Mesenchymal stem cell (in vitro differentiated cells and primary cell): Measurements from ENCODE around the gene ZNF512B.
"Not testable (repeated sequence)": the region's sequence is repeated elsewhere in the genome, so short reads cannot be mapped to it uniquely, and the experiment has no call there.

Experiments used
- DNase-seq: peaks from one replicate; pipeline ENCODE4 v3.0.0-alpha.2; 2013
- H2AFZ ChIP-seq: one replicate; pipeline ENCODE4 v1.6.1; 2013; ENCODE audit warnings: low read depth, mild to moderate bottlenecking, control low read depth, inconsistent platforms, low read length, moderate library complexity
- H2AK5ac ChIP-seq: 2 replicates; pipeline ENCODE4 v1.6.1; 2013; ENCODE audit warnings: low read length, moderate library complexity, mild to moderate bottlenecking, inconsistent platforms; ENCODE audit not compliant: severe bottlenecking
- H2BK120ac ChIP-seq: one replicate; pipeline ENCODE4 v1.6.1; 2013; ENCODE audit warnings: low read depth, mild to moderate bottlenecking, inconsistent platforms, low read length, moderate library complexity
- H2BK12ac ChIP-seq, 2 experiments: one replicate each; pipeline ENCODE4 v1.6.1; 2013; ENCODE audit warnings: inconsistent platforms in 2 of 2, low read length in 2 of 2, mild to moderate bottlenecking in 2 of 2, moderate library complexity in 2 of 2, control low read depth in 1 of 2
- H2BK15ac ChIP-seq: one replicate; pipeline ENCODE4 v1.6.1; 2013; ENCODE audit warnings: mild to moderate bottlenecking, low read depth, inconsistent platforms; ENCODE audit not compliant: poor library complexity, severe bottlenecking
- H2BK5ac ChIP-seq: 2 replicates; pipeline ENCODE4 v1.6.1; 2013; ENCODE audit warnings: low read depth, mild to moderate bottlenecking, low read length, control low read depth, inconsistent platforms; ENCODE audit not compliant: poor library complexity, severe bottlenecking
- H3K14ac ChIP-seq, 2 experiments: one replicate each; pipeline ENCODE4 v1.6.1; 2013; ENCODE audit warnings: inconsistent platforms in 2 of 2, low read length in 2 of 2, control low read depth in 1 of 2, mild to moderate bottlenecking in 1 of 2, moderate library complexity in 1 of 2
- H3K18ac ChIP-seq, 2 experiments: one replicate each; pipeline ENCODE4 v1.6.1; 2013; ENCODE audit warnings: inconsistent platforms in 2 of 2, low read length in 2 of 2, control low read depth in 1 of 2, low read depth in 1 of 2, mild to moderate bottlenecking in 1 of 2
- H3K23ac ChIP-seq, 2 experiments: one replicate each; pipeline ENCODE4 v1.6.1; 2013; ENCODE audit warnings: inconsistent platforms in 2 of 2, low read length in 2 of 2, mild to moderate bottlenecking in 2 of 2, moderate library complexity in 2 of 2, control low read depth in 1 of 2
- H3K27ac ChIP-seq: 2 replicates; pipeline ENCODE4 v1.5.1; 2013; ENCODE audit warnings: mild to moderate bottlenecking, moderate library complexity, low read length, control low read depth, inconsistent platforms; ENCODE audit not compliant: poor library complexity, severe bottlenecking
- H3K27me3 ChIP-seq, 2 experiments: 2 replicates each; pipeline versions ENCODE4 v1.6.1 to v1.7.0; 2013; ENCODE audit warnings: low read length in 2 of 2, mild to moderate bottlenecking in 2 of 2, moderate library complexity in 2 of 2, control low read depth in 1 of 2, inconsistent platforms in 1 of 2; ENCODE audit not compliant: control insufficient read depth in 1 of 2, insufficient read depth in 1 of 2
- H3K36me3 ChIP-seq, 2 experiments: 2 replicates each; pipeline versions ENCODE4 v1.6.1 to v1.7.0; 2013; ENCODE audit warnings: low read length in 2 of 2, control low read depth in 1 of 2, inconsistent platforms in 1 of 2, low read depth in 1 of 2, mild to moderate bottlenecking in 1 of 2; ENCODE audit not compliant: insufficient read depth in 2 of 2, control insufficient read depth in 1 of 2
- H3K4ac ChIP-seq, 2 experiments: one replicate each; pipeline ENCODE4 v1.6.1; 2013; ENCODE audit warnings: inconsistent platforms in 2 of 2, low read length in 2 of 2, mild to moderate bottlenecking in 2 of 2, moderate library complexity in 2 of 2, control low read depth in 1 of 2, low read depth in 1 of 2
- H3K4me1 ChIP-seq: 2 replicates; pipeline ENCODE4 v1.6.1; 2013; ENCODE audit warnings: low read depth, low read length, control low read depth; ENCODE audit not compliant: control insufficient read depth, insufficient read depth
- H3K4me2 ChIP-seq: 2 replicates; pipeline ENCODE4 v1.6.1; 2013; ENCODE audit warnings: low read length, mild to moderate bottlenecking, inconsistent platforms; ENCODE audit not compliant: poor library complexity, severe bottlenecking
- H3K4me3 ChIP-seq, 2 experiments: 2 replicates each; pipeline versions ENCODE4 v1.5.1 to v1.7.0; 2013; ENCODE audit warnings: low read length in 2 of 2, mild to moderate bottlenecking in 2 of 2, control low read depth in 1 of 2, low read depth in 1 of 2; ENCODE audit not compliant: insufficient read depth in 1 of 2
- H3K79me1 ChIP-seq: replicated peaks from 2 replicates; pipeline ENCODE4 v1.6.1; 2013; ENCODE audit warnings: mild to moderate bottlenecking, control low read depth, low read length, inconsistent platforms; ENCODE audit not compliant: poor library complexity, severe bottlenecking
- H3K9ac ChIP-seq: 2 replicates; pipeline ENCODE4 v1.7.0; 2013; ENCODE audit warnings: mild to moderate bottlenecking, low read length, moderate library complexity
- H3K9me3 ChIP-seq: 2 replicates; pipeline ENCODE4 v1.7.0; 2013; ENCODE audit warnings: mild to moderate bottlenecking, low read length; ENCODE audit not compliant: control insufficient read depth
- H4K8ac ChIP-seq: one replicate; pipeline ENCODE4 v1.6.1; 2013; ENCODE audit warnings: inconsistent platforms, mild to moderate bottlenecking, low read length, moderate library complexity
- H4K91ac ChIP-seq: one replicate; pipeline ENCODE4 v1.6.1; 2013; ENCODE audit warnings: mild to moderate bottlenecking, low read length, inconsistent platforms
- WGBS: methylation state at CpG from one replicate; pipeline ENCODE4 v1.1.7; 2013; ENCODE audit warnings: mixed read lengths; 5-methylcytosine and 5-hydroxymethylcytosine counted together

The ZNF512B gene

GRCh38 chr20:63929473-63929883 is 40.3 kb downstream of the ZNF512B start:
- Histone ChIP-seq H3K36me3 (peaks cover 69 to 77% of the 10 kb centered on the region in 2 experiments), H3K4me1 (peaks cover 22% of the 10 kb centered on the region), H3K79me1 (peaks cover 57% of the 10 kb centered on the region)
- not testable (repeated sequence) for H3K27ac ChIP-seq, H3K14ac ChIP-seq, H2BK5ac ChIP-seq, H2BK15ac ChIP-seq, H3K23ac ChIP-seq, H3K27me3 ChIP-seq, H2BK12ac ChIP-seq, H2BK120ac ChIP-seq, H3K9ac ChIP-seq, H4K91ac ChIP-seq, H3K4me2 ChIP-seq, H3K18ac ChIP-seq, DNase-seq, H3K4ac ChIP-seq, H3K4me3 ChIP-seq, H2AFZ ChIP-seq, H3K9me3 ChIP-seq, H2AK5ac ChIP-seq, H4K8ac ChIP-seq
- WGBS: 97% methylated on average over 31 of the region's 31 CpGs

GRCh38 chr20:63929071-63929470 is 40.7 kb downstream of the ZNF512B start:
- Histone ChIP-seq H3K27me3 (no peaks in the 10 kb centered on the region), H2BK5ac (no peak overlapping the region), H3K4me1 (peaks cover 18% of the 10 kb centered on the region), H2AK5ac (no peak overlapping the region), H2BK12ac (no peak overlapping the region), H3K4me3 (no peak overlapping the region), H3K9ac (no peak overlapping the region), H2BK15ac (no peak overlapping the region), H3K14ac (no peak overlapping the region), H3K9me3 (no peaks in the 10 kb centered on the region), H3K27ac (no peak overlapping the region), H2AFZ (no peak overlapping the region), H3K4me2 (no peak overlapping the region), H3K4ac (no peak overlapping the region), H3K18ac (no peak overlapping the region), H3K79me1 (peaks cover 57% of the 10 kb centered on the region), H3K23ac (no peak overlapping the region), H3K36me3 (peaks cover 69 to 76% of the 10 kb centered on the region in 2 experiments), H4K8ac (no peak overlapping the region), H2BK120ac (no peak overlapping the region), H4K91ac (no peak overlapping the region)
- no peak for DNase-seq
- WGBS: 98% methylated on average over 26 of the region's 26 CpGs

- WGBS: 84% methylated on average over 8 of the region's 8 CpGs
- H3K27ac ChIP-seq: no peak overlapping the region
- H3K9ac ChIP-seq: no peak overlapping the region
- no peak overlapping the region for H4K91ac ChIP-seq
- H3K18ac ChIP-seq: no peak overlapping the region
- no peak overlapping the region for H3K4me3 ChIP-seq
- no peak overlapping the region for H4K8ac ChIP-seq
- H3K79me1 ChIP-seq: peaks cover 49% of the 10 kb centered on the region
- H3K4me2 ChIP-seq: no peak overlapping the region
- H2BK5ac ChIP-seq: no peak overlapping the region
- no peak overlapping the region for H3K4ac ChIP-seq
- H2AFZ ChIP-seq: no peak overlapping the region
- H3K23ac ChIP-seq: no peak overlapping the region
- no peak for DNase-seq
- H3K9me3 ChIP-seq: no peaks in the 10 kb centered on the region
- H3K27me3 ChIP-seq: no peaks in the 10 kb centered on the region
- H2BK12ac ChIP-seq: no peak overlapping the region
- H3K4me1 ChIP-seq: peaks cover 10% of the 10 kb centered on the region
- H3K14ac ChIP-seq: no peak overlapping the region
- H2BK120ac ChIP-seq: no peak overlapping the region
- no peak overlapping the region for H2BK15ac ChIP-seq
- peaks cover 45 to 62% of the 10 kb centered on the region in 2 experiments for H3K36me3 ChIP-seq
- no peak overlapping the region for H2AK5ac ChIP-seq
Measured at GRCh38 chr20:63926298-63926697, 43.4 kb downstream of the ZNF512B start.

- no peak overlapping the region for H2AK5ac ChIP-seq
- no peak overlapping the region for H2AFZ ChIP-seq
- H3K36me3 ChIP-seq: peaks cover 32 to 56% of the 10 kb centered on the region in 2 experiments
- H3K9ac ChIP-seq: no peak overlapping the region
- no peak overlapping the region for H3K4me2 ChIP-seq
- no peak overlapping the region for H2BK120ac ChIP-seq
- no peaks in the 10 kb centered on the region for H3K27me3 ChIP-seq
- no peak overlapping the region for H3K4me3 ChIP-seq
- 97% methylated on average over 9 of the region's 9 CpGs for WGBS
- DNase-seq: no peak
- no peak overlapping the region for H3K18ac ChIP-seq
- H2BK12ac ChIP-seq: no peak overlapping the region
- H3K4me1 ChIP-seq: peaks cover 2% of the 10 kb centered on the region
- H3K14ac ChIP-seq: no peak overlapping the region
- no peak overlapping the region for H2BK15ac ChIP-seq
- H3K4ac ChIP-seq: no peak overlapping the region
- H3K9me3 ChIP-seq: no peaks in the 10 kb centered on the region
- no peak overlapping the region for H3K27ac ChIP-seq
- no peak overlapping the region for H4K8ac ChIP-seq
- H4K91ac ChIP-seq: no peak overlapping the region
- H2BK5ac ChIP-seq: no peak overlapping the region
- H3K23ac ChIP-seq: no peak overlapping the region
- peaks cover 43% of the 10 kb centered on the region for H3K79me1 ChIP-seq
Measured at GRCh38 chr20:63924241-63924640, 45.5 kb downstream of the ZNF512B start.
